K562 (cell line): ENCODE results near the gene MYPN.

ENCODE experiments used
- SIN3A ChIP-seq, 2 experiments: fragments of 150-350 bp in 1 of 2; IDR thresholded peaks; 2 replicates each; pipeline ENCODE4 v1.6.1; 2011 to 2016; ENCODE audit warnings: borderline replicate concordance in 2 of 2, low read depth in 2 of 2, low read length in 2 of 2, mild to moderate bottlenecking in 2 of 2, moderate library complexity in 2 of 2; ENCODE audit not compliant: control insufficient read depth in 1 of 2
- ZBTB11 ChIP-seq, 3 experiments: fragments of 200-800 bp in 1 of 3; fragments of 250-450 bp in 1 of 3; fragments of 450-650 bp in 1 of 3; sonication (Bioruptor Pico) in 1 of 3; sonication (Bioruptor generic) in 1 of 3; formaldehyde crosslinking in 1 of 3; IDR thresholded peaks; 2 replicates each; pipeline versions ENCODE4 v1.6.1 to v1.8.0; 2016 to 2022; ENCODE audit warnings: mild to moderate bottlenecking in 2 of 3, missing genetic modification characterization in 2 of 3, missing compliant biosample characterization in 1 of 3, moderate library complexity in 1 of 3
- ZBTB43 ChIP-seq: sonication (generic); formaldehyde crosslinking; IDR thresholded peaks from 2 replicates; pipeline ENCODE4 v1.8.0; 2023; ENCODE audit warnings: mild to moderate bottlenecking, missing genetic modification reagents

- TF ChIP-seq ZBTB43 (CRISPR knock-in tag), result no peak
- TF ChIP-seq SIN3A (IDR thresholded peaks at IDR 0.05; ENCODE audit: borderline replicate concordance in 2 of 2, control insufficient read depth in 1 of 2, low read depth in 2 of 2, low read length in 2 of 2), result no peak
- no peak for TF ChIP-seq ZBTB11 (CRISPR knock-in tag; IDR thresholded peaks at IDR 0.05)
These were observed 16.8 kb upstream of the MYPN start for GRCh38 chr10:68092512-68092911.
